ENCODE measurements around the gene HOXA4. TPM values are rescaled to one million over a fixed set of nuclear protein-coding genes. Genes with fewer than 3 reads are reported as not detected.

Gene HOXA4
- total RNA-seq, 1 experiment from 2014 or later = 5.6 TPM

DNA sequence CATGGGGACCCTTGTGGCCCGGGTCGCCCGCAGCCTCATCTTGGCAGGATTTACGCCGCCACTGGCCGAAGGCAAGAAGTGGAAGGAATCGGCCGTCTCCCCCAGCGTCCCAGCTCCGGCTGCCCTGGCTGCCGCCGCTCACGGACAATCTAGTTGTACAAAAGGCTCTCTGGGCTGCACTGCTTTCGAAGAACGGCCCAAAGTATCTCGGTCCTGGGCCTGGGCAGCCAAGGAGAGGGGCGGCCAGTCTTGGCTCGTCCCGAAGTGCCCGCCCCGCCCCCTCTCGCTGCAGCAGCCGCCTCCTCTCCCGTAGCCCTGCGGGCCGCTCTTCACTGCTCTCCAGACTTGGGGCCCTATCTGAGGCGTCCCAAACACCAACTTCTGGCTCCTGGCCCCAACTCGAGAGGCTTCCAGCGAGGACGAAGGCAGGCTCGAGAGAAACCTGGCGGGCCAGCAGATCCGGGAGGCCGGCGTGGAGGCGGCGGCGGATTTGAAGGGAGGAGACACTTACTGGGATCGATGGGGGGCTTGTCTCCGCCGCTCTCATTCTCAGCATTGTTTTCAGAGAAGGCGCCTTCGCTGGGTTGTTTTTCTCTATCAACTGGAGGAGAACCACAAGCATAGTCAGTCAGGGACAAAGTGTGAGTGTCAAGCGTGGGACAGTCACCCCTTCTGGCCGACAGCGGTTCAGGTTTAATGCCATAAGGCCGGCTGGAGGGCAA lies 34.0 kb upstream of the HOXA4 start:
- H3K4me3 ChIP-seq = no peak overlapping the region
- DNase-seq = no peak
- no peak overlapping the region for H3K27ac ChIP-seq
- H3K27me3 ChIP-seq = no peaks in the 10 kb centered on the region
- no peaks in the 10 kb centered on the region for H3K36me3 ChIP-seq
- no peaks in the 10 kb centered on the region for H3K9me3 ChIP-seq (replicated peaks)
- H3K4me1 ChIP-seq = no peaks in the 10 kb centered on the region

GRCh38 chr7:27164045-27164366 lies 33.4 kb upstream of the HOXA4 start:
- no peaks in the 10 kb centered on the region for H3K4me1 ChIP-seq
- no peaks in the 10 kb centered on the region for H3K27me3 ChIP-seq

DNA sequence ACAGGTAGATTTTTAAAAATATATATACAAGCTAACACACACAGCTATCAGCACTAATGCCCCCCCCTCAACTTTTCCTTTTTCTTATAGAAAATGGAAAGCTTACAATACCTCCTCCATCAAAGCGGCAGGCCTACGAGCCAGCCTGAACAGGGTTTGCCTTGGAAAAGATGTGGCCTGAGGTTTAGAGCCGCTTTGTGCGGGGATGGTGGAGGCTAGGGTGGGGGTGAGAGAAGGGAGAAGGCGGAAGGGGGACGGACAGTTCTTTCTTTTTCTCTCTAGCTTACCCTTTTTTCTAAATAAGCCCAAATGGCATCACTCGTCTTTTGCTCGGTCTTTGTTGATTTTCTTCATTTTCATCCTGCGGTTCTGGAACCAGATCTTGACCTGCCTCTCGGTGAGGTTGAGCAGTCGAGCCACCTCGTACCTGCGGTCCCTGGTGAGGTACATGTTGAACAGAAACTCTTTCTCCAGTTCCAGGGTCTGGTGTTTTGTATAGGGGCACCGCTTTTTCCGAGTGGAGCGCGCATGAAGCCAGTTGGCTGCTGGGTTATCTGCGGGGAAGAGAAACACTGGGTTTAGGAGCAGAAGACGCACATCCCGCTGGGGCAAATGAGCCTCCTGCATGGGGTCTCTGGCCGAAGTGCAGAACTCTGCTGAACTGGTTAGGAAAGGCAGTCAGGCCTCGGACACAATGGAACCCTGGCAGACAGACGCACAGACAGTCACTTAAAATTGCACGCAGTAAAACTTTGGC lies 32.9 kb upstream of the HOXA4 start:
- no peaks in the 10 kb centered on the region for H3K36me3 ChIP-seq
- H3K4me1 ChIP-seq = no peaks in the 10 kb centered on the region
- H3K4me3 ChIP-seq = no peak overlapping the region
- DNase-seq = no peak
- no peak overlapping the region for H3K27ac ChIP-seq
- H3K27me3 ChIP-seq = no peaks in the 10 kb centered on the region
- no peaks in the 10 kb centered on the region for H3K9me3 ChIP-seq (replicated peaks)

More at GRCh38 chr7:27164045-27164366, 33.4 kb upstream of the HOXA4 start:
- H3K9me3 ChIP-seq (replicated peaks) = no peaks in the 10 kb centered on the region
- no peaks in the 10 kb centered on the region for H3K36me3 ChIP-seq
- H3K27ac ChIP-seq = no peak overlapping the region
- H3K4me3 ChIP-seq = no peak overlapping the region
- DNase-seq = no peak

- Histone ChIP-seq H3K36me3 (no peaks in the 10 kb centered on the region), H3K27me3 (no peaks in the 10 kb centered on the region), H3K4me1 (no peaks in the 10 kb centered on the region), H3K4me3 (no peak overlapping the region), H3K27ac (no peak overlapping the region), H3K9me3 (replicated peaks) (no peaks in the 10 kb centered on the region)
- no peak for DNase-seq
Measured at GRCh38 chr7:27162561-27163287, 32.2 kb upstream of the HOXA4 start.

- no peaks in the 10 kb centered on the region for H3K36me3 ChIP-seq
- no peaks in the 10 kb centered on the region for H3K27me3 ChIP-seq
- DNase-seq = no peak
- H3K4me3 ChIP-seq = no peak overlapping the region
- H3K4me1 ChIP-seq = peaks cover 3% of the 10 kb centered on the region; the same call in 1 of the 2 replicates
- H3K9me3 ChIP-seq (replicated peaks) = no peaks in the 10 kb centered on the region
- H3K27ac ChIP-seq = no peak overlapping the region
Measured at GRCh38 chr7:27161721-27162560, 31.4 kb upstream of the HOXA4 start.

- Histone ChIP-seq H3K27ac (peak overlapping the region; percentile 95), H3K27me3 (no peaks in the 10 kb centered on the region), H3K36me3 (no peaks in the 10 kb centered on the region), H3K4me3 (peak overlapping the region; percentile 77), H3K9me3 (replicated peaks) (no peaks in the 10 kb centered on the region), H3K4me1 (peaks cover 3% of the 10 kb centered on the region; the same call in 1 of the 2 replicates)
- no peak for DNase-seq
Measured at GRCh38 chr7:27161214-27161720, 30.7 kb upstream of the HOXA4 start.

DNA sequence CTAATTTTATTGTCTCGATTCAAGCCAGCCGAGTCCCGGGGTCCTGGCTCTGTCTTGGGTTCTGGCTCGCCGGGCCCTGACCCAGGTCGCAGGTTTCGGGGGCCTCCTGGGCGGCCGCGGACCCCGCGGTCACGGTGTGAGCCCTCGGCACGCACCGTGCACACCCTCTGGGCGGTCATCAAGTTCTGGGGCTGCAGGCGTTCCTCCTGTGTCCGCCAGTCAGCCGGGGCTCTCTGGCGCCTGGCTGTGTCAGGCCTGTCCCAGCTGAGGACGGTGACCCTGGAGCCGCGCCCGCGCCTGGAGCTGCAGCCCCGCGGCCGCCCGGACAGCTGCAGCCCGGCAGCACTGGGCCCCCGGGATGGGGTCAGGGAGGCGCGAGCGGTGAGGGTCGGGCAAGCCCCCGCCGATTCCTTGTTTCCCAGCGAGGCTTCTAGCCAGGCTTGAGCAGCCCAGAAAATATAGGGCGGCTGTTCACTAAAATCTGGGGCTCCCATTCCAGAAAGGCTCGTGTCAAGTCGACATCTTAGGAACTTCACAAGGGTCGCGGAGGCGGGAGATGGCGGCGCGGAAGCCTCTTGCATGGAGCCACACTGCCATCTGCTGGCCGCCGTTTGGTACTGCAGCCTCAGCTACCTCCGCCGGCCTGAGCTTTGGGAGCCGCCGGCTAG lies 30.1 kb upstream of the HOXA4 start:
- Histone ChIP-seq H3K4me3 (peak overlapping the region; percentile 77), H3K9me3 (replicated peaks) (no peaks in the 10 kb centered on the region), H3K36me3 (no peaks in the 10 kb centered on the region), H3K27me3 (no peaks in the 10 kb centered on the region), H3K4me1 (peaks cover 3% of the 10 kb centered on the region; the same call in 1 of the 2 replicates), H3K27ac (peak overlapping the region; percentile 95)
- DNase-seq = peak; percentile 92 to 95

GRCh38 chr7:27160145-27160545 lies 29.6 kb upstream of the HOXA4 start:
- Histone ChIP-seq H3K4me1 (peaks cover 3% of the 10 kb centered on the region; the same call in 1 of the 2 replicates), H3K9me3 (replicated peaks) (no peaks in the 10 kb centered on the region), H3K36me3 (no peaks in the 10 kb centered on the region), H3K4me3 (peak overlapping the region; percentile 77), H3K27ac (peak overlapping the region; percentile 95), H3K27me3 (no peaks in the 10 kb centered on the region)
- DNase-seq = no peak

DNA sequence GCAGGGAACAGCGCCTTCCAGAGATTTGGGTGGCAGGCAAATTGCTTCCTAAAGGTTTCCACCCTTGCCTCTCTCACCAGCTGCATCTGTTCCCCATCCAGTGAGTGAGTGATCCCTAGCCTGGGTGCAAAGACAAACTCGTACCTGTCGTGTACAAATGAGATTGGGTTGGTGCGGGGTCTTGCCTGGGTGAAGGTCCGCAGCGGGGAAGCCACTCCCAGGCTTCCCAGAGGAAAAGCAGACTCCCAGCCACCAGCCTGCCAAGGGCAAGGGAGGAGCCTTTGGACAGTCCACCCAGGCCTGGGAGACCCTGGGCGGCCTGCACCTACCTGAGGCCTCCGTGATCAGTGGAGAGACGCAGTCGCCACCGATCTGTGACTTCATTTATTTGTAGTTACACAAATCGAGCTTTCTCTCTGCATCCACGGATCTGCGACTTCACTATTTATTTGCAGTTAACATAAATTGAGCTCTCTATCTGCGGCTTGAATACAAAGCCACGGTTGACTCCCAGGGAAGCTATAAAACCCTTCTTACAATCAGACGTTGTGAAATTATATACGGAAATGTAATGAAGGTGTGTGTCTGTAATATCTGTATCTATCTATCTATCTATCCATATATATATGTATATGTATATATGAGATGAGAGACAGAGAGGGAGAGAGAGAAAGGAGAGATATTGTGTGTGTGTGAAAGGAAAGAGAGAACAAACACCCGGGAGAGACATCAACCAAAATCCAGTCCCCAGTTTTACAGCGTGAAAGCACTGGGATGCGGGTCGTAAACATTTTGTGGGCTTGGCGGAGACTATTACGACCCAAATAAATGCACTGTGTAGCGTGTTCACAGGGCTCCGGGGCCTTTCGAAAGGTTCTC lies 28.9 kb upstream of the HOXA4 start:
- DNase-seq = no peak
- H3K4me3 ChIP-seq = no peak overlapping the region
- H3K4me1 ChIP-seq = peaks cover 3% of the 10 kb centered on the region; the same call in 1 of the 2 replicates
- no peaks in the 10 kb centered on the region for H3K27me3 ChIP-seq
- no peaks in the 10 kb centered on the region for H3K9me3 ChIP-seq (replicated peaks)
- H3K36me3 ChIP-seq = no peaks in the 10 kb centered on the region
- H3K27ac ChIP-seq = peak overlapping the region; percentile 95; the same call in 1 of the 2 replicates

DNA sequence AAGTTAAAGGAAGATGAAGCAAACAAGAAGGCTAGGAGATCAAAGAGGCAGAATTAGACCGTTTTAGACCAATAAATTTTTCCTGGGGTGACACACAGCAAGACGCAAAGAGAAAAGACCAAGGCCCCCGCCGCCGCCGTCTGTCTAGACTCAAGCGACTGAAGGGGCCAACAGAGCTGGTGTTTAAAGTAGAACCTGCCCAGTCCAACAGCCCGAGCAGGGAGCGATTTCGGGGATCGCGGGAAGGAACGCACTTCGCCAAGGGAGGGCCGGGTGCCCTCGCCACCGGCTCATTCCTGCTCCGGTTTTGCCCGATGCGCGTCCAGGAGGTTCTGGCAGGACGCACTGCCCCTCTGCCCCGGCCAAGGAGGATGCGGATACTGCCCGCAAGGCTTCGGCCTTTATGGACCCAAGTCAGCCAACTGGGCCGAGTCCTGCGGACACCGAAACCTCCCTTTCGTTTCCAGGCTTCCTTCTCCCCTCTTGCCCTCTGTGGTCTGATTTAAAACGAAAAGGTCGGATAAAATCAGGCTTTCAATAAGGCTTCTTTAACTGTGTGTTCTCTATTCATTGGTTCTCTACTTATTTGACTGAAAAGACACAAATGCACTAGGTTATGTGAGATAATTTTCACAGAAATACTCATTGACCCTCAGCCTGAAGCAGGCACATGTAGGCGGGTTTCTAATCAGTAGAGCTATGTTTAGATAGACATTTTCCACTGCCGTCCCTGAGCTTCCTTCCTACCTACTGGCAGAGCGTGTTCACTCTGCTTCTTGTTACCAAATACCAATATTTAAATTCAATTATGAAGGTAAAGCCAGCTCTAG lies 28.1 kb upstream of the HOXA4 start:
- Histone ChIP-seq H3K4me1 (peaks cover 3% of the 10 kb centered on the region; the same call in 1 of the 2 replicates), H3K27me3 (no peaks in the 10 kb centered on the region), H3K36me3 (no peaks in the 10 kb centered on the region), H3K4me3 (no peak overlapping the region), H3K27ac (no peak overlapping the region), H3K9me3 (replicated peaks) (no peaks in the 10 kb centered on the region)
- no peak for DNase-seq

DNA sequence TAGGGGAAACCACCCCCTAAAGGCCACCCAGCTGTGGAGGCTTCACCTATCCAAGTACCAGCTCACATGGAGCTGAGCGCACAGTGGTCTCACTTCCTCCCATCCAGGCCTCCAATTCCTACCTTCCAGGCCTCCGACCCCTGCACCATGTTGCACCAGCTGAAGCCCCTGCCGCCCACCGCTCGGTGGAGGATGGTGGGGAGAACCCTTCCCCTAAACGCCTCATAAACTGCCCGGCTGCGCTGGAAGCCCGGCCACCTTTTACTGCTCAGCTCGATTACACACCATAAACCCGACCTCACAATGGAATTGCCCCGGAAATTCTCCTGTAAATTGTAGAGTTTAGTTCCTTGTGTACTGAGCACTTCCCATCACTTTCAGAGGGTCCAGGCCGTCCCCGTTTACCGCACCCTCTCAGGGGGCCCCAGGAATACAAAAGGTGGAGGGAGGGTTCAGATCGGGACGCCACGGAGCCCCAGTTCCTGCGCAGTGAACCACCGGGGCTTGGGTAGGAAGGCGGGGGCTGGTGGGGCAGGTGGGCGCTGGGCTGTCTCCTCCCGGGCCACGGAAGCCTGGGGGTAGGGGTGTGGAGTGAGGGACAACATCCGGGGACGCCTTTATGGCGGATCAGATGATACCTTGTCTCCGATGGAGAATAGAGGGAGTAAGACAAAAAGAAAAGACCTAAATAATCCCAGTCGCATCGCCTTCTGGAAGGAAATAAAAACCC lies 27.3 kb upstream of the HOXA4 start:
- Histone ChIP-seq H3K27ac (no peak overlapping the region), H3K36me3 (no peaks in the 10 kb centered on the region), H3K27me3 (no peaks in the 10 kb centered on the region), H3K9me3 (replicated peaks) (no peaks in the 10 kb centered on the region), H3K4me3 (no peak overlapping the region), H3K4me1 (peaks cover 3% of the 10 kb centered on the region; the same call in 1 of the 2 replicates)
- DNase-seq = no peak
